Left cardiac atrium (tissue), 4 donors: ENCODE results near the gene TOMM22. TPM values are rescaled to one million over a fixed set of nuclear protein-coding genes. Genes with fewer than 3 reads are reported as not detected.
"Not testable (repeated sequence)": the region's sequence is repeated elsewhere in the genome, so short reads cannot be mapped to it uniquely, and the experiment has no call there.

ENCODE experiments used
- ATAC-seq, 2 donors: fragments of 200-7000 bp; cut with Tn5 transposase; one replicate each; pipeline ENCODE4 v1.9.1; 2020; ENCODE audit warnings: mild to moderate bottlenecking in 2 of 2, moderate library complexity in 2 of 2
- DNase-seq: peaks from one replicate; pipeline ENCODE4 v3.0.0-alpha.2; 2020
- intact Hi-C, 2 donors: fragments of 100-400 bp; cut with DNase I; formaldehyde crosslinking; loops; one replicate each; pipeline versions ENCODE4 v1.14.1 to v1.15.1; 2022 to 2023
- long read RNA-seq: library from polyadenylated mRNA; unstranded; transcript quantifications from one replicate; pipeline ENCODE4 v2.0.0, GENCODE V29; 2021
- total RNA-seq, 2 donors: library from RNA; stranded (reverse); fragmentation: NEBNext Ultra II Directional; extraction: Animal tissue kit (Norgen Biotek cat#: 25700); gene quantifications; one replicate each; pipeline ENCODE4 v1.2.1, GENCODE V29; 2021
- donor health status: DM: no; HTN: yes; CAD: no.
- donor health status: DM: no; HTN: yes; CAD: no; lungs with severe emphysema.
- donor health status: DM: yes; HTN: yes; CAD: no.
- donor health status: Dilated cardiomyopathy.

TOMM22 gene
- 10 to 100 TPM; 56.0 to 67.2 TPM for total RNA-seq
- long read RNA-seq, transcript TOMM22-201 (4 exons, 2,040 nt) = major isoform, 29 of 30 reads
- long read RNA-seq, partial matches to known transcripts = 0 of 30 reads
- long read RNA-seq, other reads (novel, unspliced or antisense) = 1 of 30 reads

- intact Hi-C loops = no loop called here
- peak; percentile 99 to 100 for ATAC-seq
Measured at GRCh38 chr22:38681582-38682335, at the start of gene TOMM22. Gene TOMM22 (plus strand): TSS chr22:38681957. CDS start chr22:38681979, 22 bp downstream.

GRCh38 chr22:38632528-38632927 is 49.2 kb upstream of the TOMM22 start:
- ATAC-seq = no peak
- no peak for DNase-seq
- intact Hi-C loops = no loop called here

More at GRCh38 chr22:38681582-38682335, at the start of gene TOMM22:
- DNase-seq = peak; percentile 92

- ATAC-seq = no peak
- intact Hi-C loops = no loop called here
- no peak for DNase-seq
Measured at GRCh38 chr22:38638216-38638615, 43.5 kb upstream of the TOMM22 start.

- ATAC-seq (no peak), DNase-seq (no peak)
- intact Hi-C loops = no loop called here
Measured at GRCh38 chr22:38638728-38639127, 43.0 kb upstream of the TOMM22 start.

- ATAC-seq (no peak), DNase-seq (no peak)
- intact Hi-C loops = no loop called here
Measured at GRCh38 chr22:38641476-38642040, 40.2 kb upstream of the TOMM22 start.

GRCh38 chr22:38644245-38644644 is 37.5 kb upstream of the TOMM22 start:
- intact Hi-C loops, DNase-seq: not testable (repeated sequence)
- peak; percentile 68 to 87 for ATAC-seq

GRCh38 chr22:38645430-38645829 is 36.3 kb upstream of the TOMM22 start:
- intact Hi-C loops = no loop called here
- ATAC-seq (no peak), DNase-seq (no peak)

- intact Hi-C loops = no loop called here
- DNase-seq (no peak), ATAC-seq (no peak)
Measured at GRCh38 chr22:38649841-38650522, 31.8 kb upstream of the TOMM22 start.

GRCh38 chr22:38652859-38653258 is 28.9 kb upstream of the TOMM22 start:
- DNase-seq = no peak
- intact Hi-C loops = no loop called here
- no peak for ATAC-seq

- DNase-seq (no peak), ATAC-seq (no peak)
- intact Hi-C loops = no loop called here
Measured at GRCh38 chr22:38653741-38654140, 28.0 kb upstream of the TOMM22 start.

GRCh38 chr22:38655519-38656255 is 26.1 kb upstream of the TOMM22 start:
- no peak for DNase-seq
- ATAC-seq = peak in 1 of 2 donors; percentile 4
- intact Hi-C loops = no loop called here

GRCh38 chr22:38656256-38657044 is 25.3 kb upstream of the TOMM22 start, which contains the start of the genes CBY1 and FAM227A:
Gene CBY1 (plus strand): TSS chr22:38656638. CDS start chr22:38668055, 11,417 bp downstream.
Gene FAM227A (minus strand): TSS chr22:38656392. CDS start chr22:38650168, 6,224 bp downstream.
- intact Hi-C loops = no loop called here
- peak; percentile 93 for DNase-seq
- peak; percentile 96 to 98 for ATAC-seq

GRCh38 chr22:38657045-38657909 is 24.5 kb upstream of the TOMM22 start:
- no peak for DNase-seq
- intact Hi-C loops = no loop called here
- ATAC-seq = peak in 1 of 2 donors; percentile 5

- intact Hi-C loops = no loop called here
- DNase-seq = no peak
- no peak for ATAC-seq
Measured at GRCh38 chr22:38674888-38675287, 6.9 kb upstream of the TOMM22 start.

GRCh38 chr22:38675833-38676232 is 5.9 kb upstream of the TOMM22 start:
- ATAC-seq = no peak
- intact Hi-C loops = no loop called here

GRCh38 chr22:38684895-38685294 is 3.1 kb downstream of the TOMM22 start:
- intact Hi-C loops = no loop called here
- DNase-seq (no peak), ATAC-seq (no peak)

More at GRCh38 chr22:38675833-38676232, 5.9 kb upstream of the TOMM22 start:
- DNase-seq = no peak

GRCh38 chr22:38685761-38686160 is 4.0 kb downstream of the TOMM22 start:
- intact Hi-C loops = no loop called here
- no peak for DNase-seq

More at GRCh38 chr22:38685761-38686160, 4.0 kb downstream of the TOMM22 start:
- no peak for ATAC-seq
